ENCODE measurements around the gene GPR152.

GPR152 gene

GRCh38 chr11:67497656-67498291, 45.2 kb upstream of the GPR152 start:
- TF ChIP-seq, protein P1, sequence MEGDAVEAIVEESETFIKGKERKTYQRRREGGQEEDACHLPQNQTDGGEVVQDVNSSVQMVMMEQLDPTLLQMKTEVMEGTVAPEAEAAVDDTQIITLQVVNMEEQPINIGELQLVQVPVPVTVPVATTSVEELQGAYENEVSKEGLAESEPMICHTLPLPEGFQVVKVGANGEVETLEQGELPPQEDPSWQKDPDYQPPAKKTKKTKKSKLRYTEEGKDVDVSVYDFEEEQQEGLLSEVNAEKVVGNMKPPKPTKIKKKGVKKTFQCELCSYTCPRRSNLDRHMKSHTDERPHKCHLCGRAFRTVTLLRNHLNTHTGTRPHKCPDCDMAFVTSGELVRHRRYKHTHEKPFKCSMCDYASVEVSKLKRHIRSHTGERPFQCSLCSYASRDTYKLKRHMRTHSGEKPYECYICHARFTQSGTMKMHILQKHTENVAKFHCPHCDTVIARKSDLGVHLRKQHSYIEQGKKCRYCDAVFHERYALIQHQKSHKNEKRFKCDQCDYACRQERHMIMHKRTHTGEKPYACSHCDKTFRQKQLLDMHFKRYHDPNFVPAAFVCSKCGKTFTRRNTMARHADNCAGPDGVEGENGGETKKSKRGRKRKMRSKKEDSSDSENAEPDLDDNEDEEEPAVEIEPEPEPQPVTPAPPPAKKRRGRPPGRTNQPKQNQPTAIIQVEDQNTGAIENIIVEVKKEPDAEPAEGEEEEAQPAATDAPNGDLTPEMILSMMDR (IDR thresholded peaks at IDR 0.05; ENCODE audit: low read depth, low read length) = no peak
- no peak overlapping the region for H3K4me3 ChIP-seq (ENCODE audit: low read depth, low read length)

DNA sequence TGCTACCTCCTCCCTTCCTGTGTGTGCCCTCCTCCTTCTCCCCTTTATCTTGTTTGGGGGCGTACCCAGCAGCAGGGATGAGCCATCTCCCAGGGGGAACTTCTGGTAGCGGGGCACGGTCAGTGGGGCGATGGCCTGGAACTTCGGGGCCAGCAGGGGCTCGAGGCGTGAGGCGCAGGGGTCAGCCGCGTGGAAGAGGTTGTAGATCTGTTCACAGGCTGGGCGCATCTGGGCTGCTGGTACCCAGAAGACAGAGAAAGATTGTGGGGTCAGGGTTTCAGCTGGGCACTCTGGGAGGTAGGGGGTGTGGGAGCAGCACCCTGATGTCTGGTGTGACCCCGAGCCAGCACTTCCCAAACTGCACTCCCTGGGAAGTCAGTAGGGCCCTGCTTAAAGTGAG, 43.6 kb upstream of the GPR152 start:
- TF ChIP-seq, protein P1 (IDR thresholded peaks at IDR 0.05; ENCODE audit: low read depth, low read length) = no peak

DNA sequence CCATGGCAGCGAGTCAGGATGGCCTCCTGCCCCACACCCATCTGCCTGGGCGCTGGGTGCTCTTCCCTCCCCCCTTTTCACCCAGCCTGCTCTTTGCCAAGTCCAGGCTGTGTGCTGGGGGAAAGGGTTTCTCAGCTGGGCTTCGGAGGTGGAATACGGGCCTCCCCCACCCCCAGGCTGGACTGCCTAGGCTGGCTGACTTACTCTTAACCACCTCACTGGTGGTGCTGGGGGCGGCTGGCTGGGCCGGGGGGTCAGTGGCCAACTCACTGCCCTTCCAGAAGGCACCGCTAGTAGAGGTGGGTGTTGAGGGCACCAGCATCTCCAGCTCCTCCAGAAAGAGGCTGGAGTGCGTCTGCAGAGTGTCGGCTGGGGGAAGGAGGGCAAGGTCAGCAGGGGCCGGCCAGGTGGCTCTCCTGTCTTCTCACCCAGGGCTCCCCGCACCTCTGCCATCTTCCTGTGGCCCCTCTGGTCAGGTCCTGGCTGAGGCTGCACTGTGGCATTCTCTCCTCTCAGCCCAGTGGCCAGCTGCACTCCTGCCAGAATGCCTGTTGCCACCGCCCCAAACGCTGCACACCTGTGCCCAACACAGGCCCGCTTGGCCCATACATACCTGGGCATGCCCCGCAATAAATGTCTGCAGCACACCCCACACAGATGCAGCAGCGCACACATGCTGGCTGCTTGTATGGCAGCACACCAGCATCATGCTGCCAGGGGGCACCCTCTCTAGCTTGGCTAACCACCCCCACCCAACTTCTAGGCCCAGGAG, 42.9 kb upstream of the GPR152 start:
- H3K4me3 ChIP-seq (ENCODE audit: low read depth, low read length) = no peak overlapping the region
- TF ChIP-seq, protein P1 (IDR thresholded peaks at IDR 0.05; ENCODE audit: low read depth, low read length) = no peak

More for the DNA sequence above, 43.6 kb upstream of the GPR152 start:
- H3K4me3 ChIP-seq (ENCODE audit: low read depth, low read length) = no peak overlapping the region

DNA sequence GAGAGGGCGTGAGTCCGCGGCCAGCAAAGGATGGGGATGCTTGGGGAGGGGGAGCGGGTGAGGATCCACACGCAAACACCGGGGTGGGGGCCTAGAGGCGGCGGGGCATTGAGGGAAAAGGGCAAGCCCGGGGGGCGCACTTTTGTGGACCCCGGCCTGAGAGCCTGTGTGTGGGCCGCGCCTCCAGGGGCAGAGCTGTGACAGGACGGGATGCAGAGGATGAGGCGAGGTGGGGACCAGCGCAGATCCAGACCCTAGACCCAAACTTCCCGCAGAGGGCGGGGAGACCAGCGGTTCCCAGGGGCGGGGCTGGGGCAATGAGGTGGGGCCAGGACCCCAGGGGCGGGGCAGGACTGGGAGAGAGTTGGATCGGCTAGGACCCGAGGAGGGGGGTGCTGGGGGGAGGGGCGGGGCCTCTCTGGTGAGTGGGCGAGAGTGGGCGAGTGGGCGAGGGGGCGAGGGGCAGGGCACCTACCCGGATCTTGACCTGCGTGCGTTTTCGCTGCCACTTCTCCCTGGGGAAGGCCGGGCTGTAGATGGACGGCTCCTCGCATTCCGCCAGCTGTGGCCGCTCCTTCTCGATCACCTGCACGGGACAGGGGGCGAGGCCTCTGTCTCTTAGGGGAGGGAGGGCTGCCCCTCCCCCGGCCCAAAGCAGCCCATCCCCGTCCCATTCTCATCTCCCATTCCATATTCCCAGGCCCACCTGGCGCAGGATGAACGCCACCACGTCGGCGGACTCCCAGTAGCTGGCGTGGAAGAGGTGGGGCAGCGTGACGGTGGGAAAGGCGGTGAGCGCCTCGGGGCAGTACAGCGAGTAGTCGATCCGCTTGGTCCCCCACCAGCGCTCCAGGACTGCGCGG, 42.1 kb upstream of the GPR152 start:
- H3K4me3 ChIP-seq (ENCODE audit: low read depth, low read length) = no peak overlapping the region
- TF ChIP-seq, protein P1 (IDR thresholded peaks at IDR 0.05; ENCODE audit: low read depth, low read length) = no peak

DNA sequence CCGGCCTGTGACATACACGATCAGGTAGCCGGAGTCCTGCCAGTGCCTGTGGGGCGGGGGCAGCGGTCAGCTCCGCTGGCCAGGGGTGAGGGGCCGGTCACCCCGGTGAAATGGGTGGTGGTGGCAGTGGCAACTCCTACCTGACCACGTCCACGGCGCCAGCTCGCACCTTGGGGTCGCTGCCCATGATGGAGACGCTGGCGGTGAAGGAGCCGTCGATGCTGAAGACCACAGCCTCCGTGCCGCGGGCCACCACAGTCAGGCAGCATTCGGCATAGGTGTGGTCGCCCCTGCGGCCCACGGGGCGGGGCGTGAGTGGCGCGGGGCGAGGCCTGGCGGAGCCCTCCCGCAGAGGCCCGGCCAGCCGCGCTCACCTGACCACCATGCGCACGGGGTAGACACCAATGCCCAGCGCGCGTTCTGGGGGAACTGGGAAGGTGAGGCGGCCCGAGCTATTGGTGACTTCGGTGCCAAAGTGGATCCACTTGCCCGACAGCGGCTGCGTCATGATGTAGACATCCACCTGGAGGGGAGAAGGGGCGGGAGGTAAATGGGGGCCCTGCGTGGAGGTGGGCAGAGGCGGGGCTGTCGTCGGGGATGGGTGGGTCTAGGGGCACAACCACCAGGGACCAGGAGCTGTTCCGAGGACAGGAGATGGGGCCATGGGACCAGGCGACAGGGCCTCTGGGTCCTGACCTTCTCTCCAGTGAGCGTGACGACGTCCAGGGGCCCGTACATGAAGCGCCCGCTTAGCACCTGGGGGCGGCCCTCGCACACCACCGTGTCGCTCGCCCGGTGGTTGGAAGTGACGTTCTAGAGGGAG, 41.2 kb upstream of the GPR152 start:
- TF ChIP-seq, protein P1 (IDR thresholded peaks at IDR 0.05; ENCODE audit: low read depth, low read length) = no peak

GRCh38 chr11:67492801-67493547, 40.4 kb upstream of the GPR152 start:
- no peak overlapping the region for H3K4me3 ChIP-seq (ENCODE audit: low read depth, low read length)
- TF ChIP-seq, protein P1 (IDR thresholded peaks at IDR 0.05; ENCODE audit: low read depth, low read length) = no peak

More for the DNA sequence above, 41.2 kb upstream of the GPR152 start:
- H3K4me3 ChIP-seq (ENCODE audit: low read depth, low read length) = no peak overlapping the region
